Esophagus muscularis mucosa (tissue), 4 donors: ENCODE measurements around the gene CHRND.

Experiments used
- CTCF ChIP-seq, 3 experiments: fragments of 200-600 bp in 2 of 3; fragments of 450-650 bp in 1 of 3; sonication (generic) in 2 of 3; IDR thresholded peaks; one replicate each; pipeline ENCODE4 v1.5.1; 2017 to 2019; ENCODE audit warnings: antibody characterized with exemption in 3 of 3, mild to moderate bottlenecking in 2 of 3, moderate library complexity in 1 of 3
- EP300 ChIP-seq: sonication (generic); formaldehyde crosslinking; IDR thresholded peaks from one replicate; pipeline ENCODE4 v1.6.1; 2017; ENCODE audit warnings: antibody characterized with exemption
- POLR2A ChIP-seq: fragments of 450-650 bp; IDR thresholded peaks from one replicate; pipeline ENCODE4 v1.6.1; 2017; ENCODE audit warnings: antibody characterized with exemption, moderate library complexity, mild to moderate bottlenecking, low read depth
- POLR2AphosphoS5 ChIP-seq, 2 donors: sonication (generic); formaldehyde crosslinking; IDR thresholded peaks; one replicate each; pipeline ENCODE4 v1.6.1; 2017; ENCODE audit warnings: antibody characterized with exemption in 2 of 2

GRCh38 chr2:232576995-232577394, 51.0 kb downstream of the CHRND start:
- TF ChIP-seq CTCF (IDR thresholded peaks at IDR 0.05) = no peak
- no peak for TF ChIP-seq POLR2A
- TF ChIP-seq EP300 = no peak
- no peak for TF ChIP-seq POLR2AphosphoS5 (IDR thresholded peaks at IDR 0.05)
